ENCODE measurements around the gene CTU2.

The CTU2 gene

DNA sequence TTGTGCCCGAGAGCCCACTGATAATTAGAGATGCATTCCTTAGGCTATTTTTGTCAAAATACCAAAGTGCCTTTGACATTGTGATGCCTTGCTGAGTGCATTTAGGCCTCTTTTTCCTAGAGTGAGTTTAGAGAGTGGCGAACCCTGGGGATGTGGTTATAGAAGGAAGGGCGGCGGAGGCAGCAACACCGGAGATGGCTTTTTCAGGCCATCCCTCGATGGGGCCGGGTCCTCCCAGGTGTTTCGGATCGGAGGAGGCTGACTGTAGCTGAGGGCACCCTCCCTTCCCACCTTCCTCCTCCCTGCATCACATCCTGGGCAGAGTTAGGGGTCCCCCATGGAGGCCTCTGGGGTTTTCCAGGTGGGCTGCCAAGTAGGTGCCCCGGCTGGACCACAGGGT lies 13.4 kb upstream of the CTU2 start:
- Histone ChIP-seq H3K4me3 (no peak overlapping the region), H3K27ac (no peak overlapping the region)
- TF ChIP-seq, protein P1, sequence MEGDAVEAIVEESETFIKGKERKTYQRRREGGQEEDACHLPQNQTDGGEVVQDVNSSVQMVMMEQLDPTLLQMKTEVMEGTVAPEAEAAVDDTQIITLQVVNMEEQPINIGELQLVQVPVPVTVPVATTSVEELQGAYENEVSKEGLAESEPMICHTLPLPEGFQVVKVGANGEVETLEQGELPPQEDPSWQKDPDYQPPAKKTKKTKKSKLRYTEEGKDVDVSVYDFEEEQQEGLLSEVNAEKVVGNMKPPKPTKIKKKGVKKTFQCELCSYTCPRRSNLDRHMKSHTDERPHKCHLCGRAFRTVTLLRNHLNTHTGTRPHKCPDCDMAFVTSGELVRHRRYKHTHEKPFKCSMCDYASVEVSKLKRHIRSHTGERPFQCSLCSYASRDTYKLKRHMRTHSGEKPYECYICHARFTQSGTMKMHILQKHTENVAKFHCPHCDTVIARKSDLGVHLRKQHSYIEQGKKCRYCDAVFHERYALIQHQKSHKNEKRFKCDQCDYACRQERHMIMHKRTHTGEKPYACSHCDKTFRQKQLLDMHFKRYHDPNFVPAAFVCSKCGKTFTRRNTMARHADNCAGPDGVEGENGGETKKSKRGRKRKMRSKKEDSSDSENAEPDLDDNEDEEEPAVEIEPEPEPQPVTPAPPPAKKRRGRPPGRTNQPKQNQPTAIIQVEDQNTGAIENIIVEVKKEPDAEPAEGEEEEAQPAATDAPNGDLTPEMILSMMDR (IDR thresholded peaks at IDR 0.05) = no peak
- no peak for DNase-seq (ENCODE audit: low spot score)

DNA sequence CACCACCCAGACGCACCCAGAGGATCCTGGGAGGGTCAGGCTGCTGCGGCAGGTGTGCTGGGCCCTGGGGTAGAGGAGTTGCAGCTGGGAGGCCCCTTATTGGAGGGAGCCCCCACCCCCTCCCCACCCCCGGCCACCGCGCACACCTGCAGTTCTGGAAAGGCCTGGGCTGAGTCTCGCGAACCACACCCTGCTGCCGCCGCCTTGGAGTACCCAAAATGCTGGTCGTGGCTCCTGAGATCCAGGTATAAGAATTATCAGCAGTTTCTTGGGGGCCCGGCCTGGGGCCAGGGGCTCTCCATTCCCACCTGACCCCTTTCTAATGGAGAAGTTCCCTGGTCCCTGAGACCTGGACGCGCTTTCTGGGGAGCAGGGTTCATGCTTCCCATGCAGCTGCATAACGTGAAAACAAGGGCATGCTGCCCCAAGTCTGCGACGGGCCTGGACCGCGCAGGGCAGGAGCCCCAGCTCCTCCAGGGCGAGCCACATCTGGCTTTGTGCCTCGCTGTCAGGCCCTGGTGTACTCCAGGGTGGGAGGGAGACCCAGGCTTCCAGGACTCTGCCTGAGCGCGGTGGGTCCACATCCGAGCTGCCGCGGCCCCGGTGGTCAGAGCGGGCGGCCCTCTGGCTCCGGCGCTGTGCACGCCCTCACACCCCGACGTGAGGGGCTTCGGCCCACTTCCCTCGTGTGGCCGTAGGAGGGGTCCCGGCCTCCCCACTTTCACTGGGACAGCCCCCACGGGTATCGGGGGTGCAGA lies 12.7 kb upstream of the CTU2 start:
- DNase-seq (ENCODE audit: low spot score) = no peak
- no peak overlapping the region for H3K4me3 ChIP-seq
- no peak overlapping the region for H3K27ac ChIP-seq
- TF ChIP-seq, protein P1 (IDR thresholded peaks at IDR 0.05) = no peak

DNA sequence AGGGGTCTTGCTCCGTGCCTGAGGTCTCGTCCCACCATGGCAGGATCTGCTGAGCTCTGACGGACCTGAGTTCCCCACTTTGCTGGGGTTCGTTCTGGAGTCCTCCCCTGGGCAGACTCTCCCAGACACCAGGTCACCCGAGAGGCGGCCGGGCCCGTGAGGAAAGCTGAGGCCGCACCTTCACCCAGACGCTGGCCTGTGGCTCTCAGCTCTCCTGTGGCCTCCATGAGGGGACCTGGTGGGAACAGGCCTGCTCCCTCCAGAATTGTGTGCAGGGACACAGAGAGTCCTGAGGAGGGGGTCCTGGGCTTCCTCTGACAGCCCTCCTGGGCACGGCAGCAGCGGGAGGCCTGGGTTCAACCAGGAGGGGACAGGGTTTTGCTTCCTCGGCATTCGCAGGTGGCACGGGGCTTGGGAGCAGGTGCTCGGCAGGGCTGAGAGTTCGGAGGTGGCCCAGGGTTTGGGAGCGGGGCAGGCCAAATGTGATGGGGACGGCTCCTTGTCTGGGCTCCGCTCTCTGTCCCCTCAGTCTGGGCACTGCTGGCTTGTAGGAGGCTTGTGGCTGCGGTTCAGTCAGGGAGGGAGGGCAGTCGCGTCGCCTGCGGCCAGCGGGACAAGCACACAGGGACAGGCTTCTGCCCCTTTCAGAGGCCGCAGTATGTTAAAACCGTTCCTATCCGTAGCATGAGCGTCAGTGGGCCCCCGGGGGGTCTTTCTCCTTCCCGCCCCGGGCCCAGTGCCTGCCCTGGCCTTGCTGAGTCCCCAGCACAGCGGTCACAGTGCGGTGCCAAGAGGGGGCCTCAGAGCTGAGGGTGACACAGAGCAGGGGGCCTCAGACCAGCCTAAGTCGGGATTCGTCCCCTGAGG lies 11.8 kb upstream of the CTU2 start:
- DNase-seq (ENCODE audit: low spot score) = no peak
- TF ChIP-seq, protein P1 (IDR thresholded peaks at IDR 0.05) = no peak
- Histone ChIP-seq H3K27ac (no peak overlapping the region), H3K4me3 (no peak overlapping the region)

DNA sequence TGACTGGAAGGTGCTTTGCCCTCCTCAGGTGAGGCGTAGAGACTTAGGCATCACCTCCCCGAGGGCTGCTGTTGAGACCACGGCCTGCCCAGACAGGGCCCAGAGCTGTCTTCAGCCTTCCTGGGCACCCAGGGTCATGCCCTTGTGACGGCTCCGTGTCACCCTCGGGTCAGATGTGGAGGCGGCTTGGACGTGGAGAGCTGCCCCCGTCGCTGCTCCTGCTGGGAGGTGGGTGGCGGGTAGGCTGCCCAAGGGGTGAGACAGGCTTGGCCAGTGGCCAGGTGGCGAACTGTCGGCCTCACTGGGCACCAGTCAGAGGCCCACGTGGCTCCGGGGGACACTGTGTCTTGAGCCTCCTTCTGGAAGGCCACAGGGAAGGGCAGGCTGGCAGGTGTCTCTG lies 11.1 kb upstream of the CTU2 start:
- no peak overlapping the region for H3K4me3 ChIP-seq
- DNase-seq (ENCODE audit: low spot score) = no peak
- no peak overlapping the region for H3K27ac ChIP-seq
- TF ChIP-seq, protein P1 (IDR thresholded peaks at IDR 0.05) = no peak

DNA sequence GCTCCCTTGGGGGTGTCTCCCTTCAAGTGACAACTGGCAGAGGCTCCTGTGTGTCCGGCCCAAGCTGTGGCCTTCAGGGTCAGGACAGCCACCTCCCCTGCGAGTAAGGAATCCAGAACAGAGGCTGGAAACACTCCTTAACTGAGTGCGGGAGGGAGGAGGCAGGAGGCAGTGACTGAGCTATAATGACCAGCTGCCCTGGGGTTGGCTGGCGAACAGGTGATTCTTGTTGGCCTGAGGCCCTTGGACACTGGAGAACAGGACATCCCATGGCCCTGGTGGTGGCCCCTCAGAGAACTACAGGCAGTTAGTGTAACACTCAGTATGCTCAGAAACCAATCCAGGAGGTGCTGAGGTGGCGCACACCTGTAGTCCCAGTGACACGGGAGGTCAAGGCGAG lies 10.6 kb upstream of the CTU2 start:
- H3K27ac ChIP-seq = no peak overlapping the region
- TF ChIP-seq, protein P1 (IDR thresholded peaks at IDR 0.05) = no peak
- DNase-seq (ENCODE audit: low spot score) = no peak
- H3K4me3 ChIP-seq = no peak overlapping the region

DNA sequence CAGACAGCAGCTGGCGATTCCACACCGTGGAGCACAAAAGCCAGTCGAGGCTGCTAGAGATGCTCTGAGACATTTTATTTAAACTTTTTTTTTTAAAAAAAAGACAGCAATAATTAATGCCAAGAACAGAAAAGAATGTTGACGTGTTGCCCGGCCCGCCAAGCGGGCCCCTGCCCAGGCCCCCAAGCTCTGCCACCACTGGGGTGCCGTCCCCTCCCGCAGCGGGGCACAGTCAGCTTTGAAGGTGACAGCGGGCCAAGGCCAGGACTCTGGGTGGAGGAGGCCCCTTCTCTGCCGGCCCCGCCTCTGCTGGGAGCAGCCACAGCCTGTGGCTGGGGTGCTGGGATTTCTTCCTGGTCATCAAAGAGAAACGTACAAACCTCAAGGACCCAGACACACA lies 9.9 kb upstream of the CTU2 start:
- no peak overlapping the region for H3K27ac ChIP-seq
- no peak for DNase-seq (ENCODE audit: low spot score)
- TF ChIP-seq, protein P1 (IDR thresholded peaks at IDR 0.05) = no peak

More for the DNA sequence above, 9.9 kb upstream of the CTU2 start:
- no peak overlapping the region for H3K4me3 ChIP-seq
